Measurements from ENCODE around the gene CASP5. TPM values are rescaled to one million over a fixed set of nuclear protein-coding genes. Genes with fewer than 3 reads are reported as not detected.
A peak's percentile ranks its signal among the peaks of the same experiment; 100 is the strongest.
"Not testable (repeated sequence)": the region's sequence is repeated elsewhere in the genome, so short reads cannot be mapped to it uniquely, and the experiment has no call there.

Gene CASP5
- total RNA-seq, 1 donor: not detected

GRCh38 chr11:104984808-104985207, 38.2 kb downstream of the CASP5 start:
- DNase-seq (ENCODE audit: low read depth): no peak
- H3K4me3 ChIP-seq (ENCODE audit: low read depth, low read length): no peak overlapping the region
- TF ChIP-seq, protein P1, sequence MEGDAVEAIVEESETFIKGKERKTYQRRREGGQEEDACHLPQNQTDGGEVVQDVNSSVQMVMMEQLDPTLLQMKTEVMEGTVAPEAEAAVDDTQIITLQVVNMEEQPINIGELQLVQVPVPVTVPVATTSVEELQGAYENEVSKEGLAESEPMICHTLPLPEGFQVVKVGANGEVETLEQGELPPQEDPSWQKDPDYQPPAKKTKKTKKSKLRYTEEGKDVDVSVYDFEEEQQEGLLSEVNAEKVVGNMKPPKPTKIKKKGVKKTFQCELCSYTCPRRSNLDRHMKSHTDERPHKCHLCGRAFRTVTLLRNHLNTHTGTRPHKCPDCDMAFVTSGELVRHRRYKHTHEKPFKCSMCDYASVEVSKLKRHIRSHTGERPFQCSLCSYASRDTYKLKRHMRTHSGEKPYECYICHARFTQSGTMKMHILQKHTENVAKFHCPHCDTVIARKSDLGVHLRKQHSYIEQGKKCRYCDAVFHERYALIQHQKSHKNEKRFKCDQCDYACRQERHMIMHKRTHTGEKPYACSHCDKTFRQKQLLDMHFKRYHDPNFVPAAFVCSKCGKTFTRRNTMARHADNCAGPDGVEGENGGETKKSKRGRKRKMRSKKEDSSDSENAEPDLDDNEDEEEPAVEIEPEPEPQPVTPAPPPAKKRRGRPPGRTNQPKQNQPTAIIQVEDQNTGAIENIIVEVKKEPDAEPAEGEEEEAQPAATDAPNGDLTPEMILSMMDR (IDR thresholded peaks at IDR 0.05; ENCODE audit: insufficient read depth, low read length): no peak

GRCh38 chr11:104979839-104980238, 43.1 kb downstream of the CASP5 start:
- no peak for DNase-seq (ENCODE audit: low read depth)
- TF ChIP-seq, protein P1 (IDR thresholded peaks at IDR 0.05; ENCODE audit: insufficient read depth, low read length): no peak
- H3K4me3 ChIP-seq (ENCODE audit: low read depth, low read length): no peak overlapping the region

DNA sequence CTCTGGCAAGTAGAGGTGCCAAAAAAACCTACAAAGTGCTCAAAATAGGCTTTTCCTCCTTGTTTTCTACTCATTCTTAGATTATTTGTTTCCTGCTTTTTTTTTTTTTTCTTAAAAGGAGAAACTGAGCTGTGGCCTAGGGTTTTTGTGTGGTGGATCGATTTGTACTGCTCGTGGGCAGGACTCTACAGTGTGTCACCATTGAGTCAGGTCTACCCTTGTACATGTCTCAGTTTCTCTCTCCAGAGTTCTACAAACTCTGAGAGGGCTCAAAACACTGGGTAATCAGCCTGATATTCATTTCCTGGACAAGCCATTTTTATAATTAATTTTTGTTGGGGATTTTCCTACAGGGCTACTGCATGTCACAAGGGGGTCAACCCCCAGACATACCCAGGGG, 49.4 kb downstream of the CASP5 start:
- TF ChIP-seq, protein P1 (IDR thresholded peaks at IDR 0.05; ENCODE audit: insufficient read depth, low read length): no peak
- no peak for DNase-seq (ENCODE audit: low read depth)
- H3K4me3 ChIP-seq (ENCODE audit: low read depth, low read length): no peak overlapping the region

DNA sequence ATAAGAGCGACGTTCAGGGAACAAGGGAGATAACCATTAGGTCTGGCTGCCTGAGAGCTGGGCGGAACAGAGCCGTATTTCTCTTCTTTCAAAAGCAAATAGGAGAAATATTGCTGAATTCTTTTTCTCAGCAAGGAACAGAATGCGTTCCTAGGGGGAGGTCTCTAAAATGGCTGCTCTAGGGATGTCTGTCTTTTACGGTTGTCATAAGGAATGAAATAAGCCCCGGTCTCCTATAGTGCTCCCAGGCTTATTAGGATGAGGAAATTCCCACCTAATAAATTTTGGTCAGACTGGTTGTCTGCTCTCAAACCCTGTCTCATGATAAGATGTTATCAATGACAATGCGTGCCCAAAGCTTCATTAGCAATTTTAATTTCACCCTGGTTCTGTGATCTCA, 50.0 kb downstream of the CASP5 start:
- H3K4me3 ChIP-seq (ENCODE audit: low read depth, low read length); DNase-seq (ENCODE audit: low read depth): not testable (repeated sequence)

DNA sequence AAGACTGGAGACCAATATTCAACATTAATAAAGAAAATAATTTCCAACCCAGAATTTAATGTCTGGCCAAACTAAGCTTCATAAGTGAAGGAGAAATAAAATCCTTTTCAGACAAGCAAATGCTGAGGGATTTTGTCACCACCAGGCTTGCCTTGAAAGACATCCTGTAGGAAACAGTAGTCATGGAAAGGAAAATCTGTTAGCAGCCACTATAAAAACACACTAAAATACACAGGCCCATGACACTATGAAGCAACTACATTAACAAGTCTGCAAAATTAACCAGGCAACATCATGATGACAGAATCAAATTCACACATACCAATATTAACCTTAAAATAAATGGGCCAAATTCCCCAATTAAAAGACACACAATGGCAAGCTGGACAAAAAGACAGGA, 52.2 kb downstream of the CASP5 start:
- TF ChIP-seq, protein P1 (IDR thresholded peaks at IDR 0.05; ENCODE audit: insufficient read depth, low read length): no peak
- DNase-seq (ENCODE audit: low read depth): no peak
- no peak overlapping the region for H3K4me3 ChIP-seq (ENCODE audit: low read depth, low read length)

GRCh38 chr11:104968856-104969776, 53.9 kb downstream of the CASP5 start:
- TF ChIP-seq, protein P1 (IDR thresholded peaks at IDR 0.05; ENCODE audit: insufficient read depth, low read length): no peak
- peak overlapping the region; percentile 64 for H3K4me3 ChIP-seq (ENCODE audit: low read depth, low read length)
- DNase-seq (ENCODE audit: low read depth): peak; percentile 59

GRCh38 chr11:104968355-104968855, 54.6 kb downstream of the CASP5 start, which contains the start of gene CASP4:
Gene CASP4, minus strand, starts transcription at chr11:104968574. Its CDS starts 49 bp downstream, at chr11:104968525.
- DNase-seq (ENCODE audit: low read depth): peak; percentile 87
- TF ChIP-seq, protein P1 (IDR thresholded peaks at IDR 0.05; ENCODE audit: insufficient read depth, low read length): no peak
- peak within 1 kb of the TSS; percentile 64 for H3K4me3 ChIP-seq (ENCODE audit: low read depth, low read length)
